COLO668 (cell line): Measurements from ENCODE around the gene IFI27L2.

Experiments
- DNase-seq: peaks from one replicate; lab custom pipeline; 2025; ENCODE audit not compliant: unreplicated experiment; lab: John Stamatoyannopoulos, UW

The IFI27L2 gene

DNA sequence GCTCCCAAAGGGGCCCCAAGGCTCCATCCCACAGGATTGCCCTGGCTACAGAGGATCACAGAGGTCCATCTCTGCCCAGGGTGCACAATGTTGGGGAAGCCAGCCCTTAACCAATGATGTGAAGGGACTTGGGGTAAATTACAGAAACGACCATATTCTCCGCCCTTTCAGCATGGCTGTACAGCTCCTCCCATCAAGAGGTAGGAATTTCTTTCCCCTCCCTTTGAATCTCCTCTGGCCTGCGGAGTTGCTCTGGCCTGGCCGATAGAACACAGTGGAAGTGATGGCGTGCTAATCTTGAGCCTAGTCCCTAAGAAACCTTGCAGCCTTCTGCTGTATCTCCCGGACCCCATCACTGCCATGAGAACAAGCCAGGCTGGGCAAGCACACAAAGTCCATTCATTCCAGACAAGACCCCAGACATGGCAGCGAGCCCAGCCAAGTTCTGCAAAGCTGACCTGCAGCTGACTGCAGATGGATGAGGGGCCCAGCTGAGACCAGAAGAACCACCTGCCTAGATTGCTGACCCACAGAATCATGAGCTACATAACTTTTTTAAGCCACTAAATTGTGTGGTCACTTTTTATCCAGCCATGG lies 25.8 kb downstream of the IFI27L2 start:
- DNase-seq: no peak

DNA sequence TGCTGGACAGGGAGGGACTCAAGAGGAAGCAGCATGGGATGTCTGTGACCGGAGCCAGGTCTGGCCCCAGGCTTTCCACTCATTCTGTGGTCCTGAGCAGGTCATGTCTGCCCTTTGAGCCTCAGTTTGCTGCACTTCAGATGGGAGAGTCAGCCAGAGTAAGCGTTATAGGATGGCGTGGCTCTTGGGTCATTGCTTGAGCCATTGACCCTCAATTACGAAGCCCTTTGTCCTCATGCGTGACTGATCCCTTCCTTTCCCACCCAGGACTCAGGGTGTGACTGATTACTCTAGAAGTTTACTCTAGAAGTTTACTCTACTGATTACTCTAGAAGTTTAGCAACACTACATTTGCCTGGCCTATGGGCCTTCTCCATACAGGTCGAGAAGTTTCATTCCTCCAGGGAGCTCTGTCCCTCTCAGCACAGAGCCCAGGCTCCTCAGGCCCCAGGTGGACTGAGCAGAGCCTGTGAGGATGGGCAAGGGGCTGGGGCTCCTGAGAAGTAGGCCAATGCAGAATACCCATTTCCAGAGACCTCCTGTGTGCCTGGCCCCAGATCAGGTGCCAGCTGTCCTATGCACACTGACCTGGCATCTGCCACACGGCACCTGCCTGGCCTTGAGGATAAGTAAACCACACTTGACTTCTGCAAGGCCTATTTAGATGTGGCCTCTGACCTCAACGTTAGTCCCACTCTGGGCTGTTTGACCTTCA lies 26.5 kb downstream of the IFI27L2 start:
- no peak for DNase-seq

DNA sequence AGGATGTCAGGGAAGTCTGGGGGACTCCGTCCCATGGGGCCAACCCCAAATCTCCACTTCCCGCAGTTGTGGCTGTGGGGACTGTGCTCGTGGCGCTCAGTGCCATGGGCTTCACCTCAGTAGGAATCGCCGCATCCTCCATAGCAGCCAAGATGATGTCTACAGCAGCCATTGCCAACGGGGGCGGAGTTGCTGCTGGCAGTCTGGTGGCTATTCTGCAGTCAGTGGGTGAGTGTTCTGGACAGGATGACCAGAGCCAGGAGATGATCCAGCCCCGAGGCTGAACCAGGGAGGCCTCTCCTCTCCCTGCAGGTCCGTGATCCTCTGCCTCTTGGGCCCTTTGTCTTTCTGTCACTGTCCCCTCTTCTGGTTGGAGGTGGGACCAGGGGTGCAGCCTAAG lies 27.7 kb downstream of the IFI27L2 start:
- no peak for DNase-seq

DNA sequence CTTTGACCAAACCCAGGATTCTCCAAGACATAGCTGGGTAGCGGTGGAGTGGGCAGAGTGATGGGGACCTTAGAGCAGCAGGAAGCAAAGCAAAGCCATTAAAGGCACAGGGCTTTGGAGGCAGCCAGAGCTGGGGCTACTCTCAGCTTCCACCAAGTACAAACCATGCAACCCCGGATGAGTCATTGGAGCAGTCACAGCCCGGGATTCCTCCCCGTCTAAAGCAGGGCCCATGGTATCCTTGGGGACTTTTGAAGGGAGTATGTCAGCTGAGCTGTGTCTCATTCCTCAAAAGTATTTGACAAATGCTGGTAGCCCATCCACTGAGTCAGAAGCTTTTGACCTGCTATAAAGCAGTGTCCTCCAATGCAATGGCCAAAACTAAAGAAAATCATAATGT lies 28.6 kb downstream of the IFI27L2 start:
- no peak for DNase-seq

DNA sequence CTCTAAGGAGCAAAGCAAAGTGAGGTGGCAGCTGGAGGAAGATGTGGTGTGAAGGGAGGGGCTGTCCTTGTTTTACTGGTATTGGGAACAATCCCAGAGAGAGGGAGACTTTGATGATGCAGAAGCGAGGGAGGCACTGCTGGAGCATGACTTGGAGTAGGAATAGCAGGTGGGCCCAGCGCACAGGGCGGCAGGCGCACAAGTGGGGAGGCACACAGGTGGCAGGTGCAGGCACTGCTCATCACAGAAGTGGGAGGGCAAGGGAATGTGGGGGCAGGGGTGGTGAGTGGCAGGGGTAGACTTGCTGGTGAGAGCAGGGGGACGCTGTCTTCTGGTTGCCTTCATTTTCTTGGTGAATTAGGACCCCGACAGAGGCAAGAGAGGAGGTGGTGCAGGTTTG lies 30.4 kb downstream of the IFI27L2 start:
- no peak for DNase-seq

DNA sequence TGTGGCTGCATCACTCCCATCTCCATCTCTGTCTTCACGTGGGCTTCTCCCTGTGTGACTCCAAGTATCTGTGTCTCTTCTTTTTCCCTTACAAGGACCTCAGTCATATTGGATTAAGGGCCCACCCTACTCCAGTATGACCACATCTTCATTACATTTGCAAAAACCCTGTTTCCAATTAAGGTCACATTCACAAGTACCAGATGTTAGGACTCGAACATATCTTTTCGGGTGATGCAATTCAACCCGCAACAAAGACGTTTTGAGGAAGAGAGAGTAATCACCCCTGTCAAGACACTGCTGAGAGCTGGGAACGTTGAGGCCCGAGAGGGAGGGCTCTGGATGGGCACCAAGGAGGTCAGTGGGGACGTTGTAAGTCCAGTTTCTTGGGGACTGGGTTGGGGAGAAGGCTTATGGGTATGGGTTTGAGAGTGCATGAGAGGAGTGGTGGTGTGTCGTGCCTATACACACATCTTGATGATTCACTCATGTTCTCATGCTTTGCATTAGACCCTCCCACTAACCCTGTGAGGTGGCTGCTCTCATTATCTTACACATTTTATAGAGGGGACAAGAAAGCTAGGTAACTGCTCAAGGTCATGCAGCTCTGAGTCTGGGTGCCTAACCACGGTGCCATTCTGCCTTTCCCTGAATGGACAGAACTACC lies 30.9 kb downstream of the IFI27L2 start:
- DNase-seq: no peak

DNA sequence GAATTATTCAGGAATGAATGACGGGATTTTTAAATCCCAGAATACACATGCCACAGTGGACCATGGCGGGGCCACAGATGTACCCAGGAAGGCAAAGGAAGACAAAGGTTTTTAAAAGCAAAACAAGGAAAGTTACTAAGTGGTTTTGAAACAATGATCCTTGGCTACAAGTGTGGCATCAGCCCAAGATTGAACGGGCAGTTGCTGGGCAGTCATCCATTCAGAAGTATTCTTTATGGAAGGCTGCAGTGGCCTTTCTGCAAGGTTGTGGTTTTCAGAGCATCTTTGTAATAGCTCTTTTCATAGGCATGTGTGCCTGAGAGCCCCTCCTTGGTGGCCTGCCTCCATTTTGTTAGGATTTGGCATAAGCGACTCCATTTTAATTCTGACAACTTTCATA lies 32.3 kb downstream of the IFI27L2 start:
- no peak for DNase-seq

DNA sequence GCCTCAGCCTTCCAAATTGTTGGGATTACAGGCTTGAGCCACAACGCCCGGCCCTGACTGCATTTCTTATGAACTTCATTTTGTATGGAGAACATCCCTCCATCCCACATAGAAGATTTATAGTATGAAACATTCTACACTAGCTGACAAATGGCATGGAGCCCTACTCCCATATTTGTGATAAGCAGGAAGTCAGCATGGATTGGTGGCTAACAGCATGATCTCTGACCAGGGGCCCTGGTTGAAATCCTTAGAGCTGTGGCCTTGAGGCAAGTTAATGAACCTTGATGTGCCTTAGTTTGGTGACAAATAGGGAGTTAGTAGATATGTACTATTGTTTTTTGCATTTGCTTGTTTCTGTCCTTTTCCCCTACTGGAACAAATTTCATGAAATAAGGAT lies 36.0 kb downstream of the IFI27L2 start:
- no peak for DNase-seq

DNA sequence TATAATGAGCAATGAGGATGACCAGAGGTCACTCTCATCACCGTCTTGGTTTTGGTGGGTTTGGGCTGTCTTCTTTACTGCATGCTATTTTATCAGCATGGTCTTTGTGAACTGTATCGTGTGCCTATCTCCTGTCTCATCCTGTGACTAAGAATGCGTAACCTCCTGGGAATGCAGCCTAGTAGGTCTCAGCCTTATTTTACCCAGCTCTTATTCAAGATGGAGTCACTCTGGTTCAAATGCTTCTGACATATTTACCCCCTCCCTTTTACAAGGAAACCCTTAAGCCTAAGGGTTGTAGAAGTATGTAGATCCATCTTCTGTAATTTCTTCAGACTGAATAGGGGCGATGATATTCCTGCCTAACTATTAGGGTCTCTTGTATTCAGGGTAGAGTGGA lies 39.9 kb downstream of the IFI27L2 start:
- no peak for DNase-seq

DNA sequence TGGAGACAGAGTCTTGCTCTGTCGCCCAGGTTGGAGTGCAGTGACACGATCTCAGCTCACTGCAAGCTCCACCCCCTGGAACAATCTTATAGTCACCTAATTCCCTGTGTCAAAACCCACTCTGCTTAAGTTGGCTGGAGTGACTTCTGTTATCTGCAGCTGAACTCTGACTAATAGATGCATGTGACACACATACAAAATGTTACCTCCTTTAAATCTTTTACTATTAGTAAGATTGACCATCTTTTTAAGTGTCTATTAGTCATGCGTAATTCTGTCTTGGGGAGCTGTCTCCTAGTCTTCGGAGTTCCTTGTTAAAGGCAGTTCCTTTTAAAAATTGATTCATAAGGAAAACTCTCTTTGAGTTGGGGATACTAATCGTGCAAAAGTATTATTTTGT lies 40.9 kb downstream of the IFI27L2 start:
- no peak for DNase-seq

DNA sequence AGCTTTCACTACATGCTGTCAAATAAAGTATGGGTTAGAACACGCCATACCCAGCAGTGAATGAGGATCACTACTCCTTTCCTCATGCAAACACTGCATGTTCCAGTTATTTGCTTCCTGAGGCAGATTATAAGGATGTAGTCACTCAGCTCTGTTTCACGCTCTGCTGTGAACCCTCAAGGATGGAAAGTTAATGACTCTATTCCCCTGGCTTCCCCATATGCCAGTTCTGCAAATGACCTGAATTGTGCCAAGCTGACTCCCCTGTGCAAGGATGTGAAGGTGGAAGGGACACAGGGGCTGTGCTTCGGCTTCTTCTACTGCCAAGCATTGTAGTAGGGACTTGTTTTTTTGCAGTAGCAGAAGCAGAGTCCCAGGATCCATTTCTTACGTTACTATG lies 41.5 kb downstream of the IFI27L2 start:
- DNase-seq: no peak

DNA sequence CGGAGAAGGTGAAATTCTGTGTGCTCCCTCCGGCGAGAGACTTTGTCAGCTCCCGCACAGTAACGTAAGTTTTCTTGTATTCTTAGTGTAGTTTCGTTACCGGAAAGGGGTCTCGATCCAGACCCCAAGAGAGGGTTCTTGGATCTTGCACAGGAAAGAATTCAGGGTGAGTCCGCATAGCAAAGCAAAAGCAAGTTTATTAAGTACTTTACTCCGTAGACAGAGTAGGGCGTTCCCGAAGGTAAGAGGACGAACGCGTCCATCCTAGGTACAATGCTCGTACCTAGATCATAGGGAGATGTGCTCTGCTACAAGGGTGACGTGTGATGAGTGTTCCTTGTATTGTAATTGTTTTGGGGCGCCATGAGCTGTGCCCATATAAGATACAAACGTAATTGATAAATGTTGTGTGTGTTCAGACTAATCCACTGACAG lies 48.0 kb downstream of the IFI27L2 start:
- DNase-seq: no peak

DNA sequence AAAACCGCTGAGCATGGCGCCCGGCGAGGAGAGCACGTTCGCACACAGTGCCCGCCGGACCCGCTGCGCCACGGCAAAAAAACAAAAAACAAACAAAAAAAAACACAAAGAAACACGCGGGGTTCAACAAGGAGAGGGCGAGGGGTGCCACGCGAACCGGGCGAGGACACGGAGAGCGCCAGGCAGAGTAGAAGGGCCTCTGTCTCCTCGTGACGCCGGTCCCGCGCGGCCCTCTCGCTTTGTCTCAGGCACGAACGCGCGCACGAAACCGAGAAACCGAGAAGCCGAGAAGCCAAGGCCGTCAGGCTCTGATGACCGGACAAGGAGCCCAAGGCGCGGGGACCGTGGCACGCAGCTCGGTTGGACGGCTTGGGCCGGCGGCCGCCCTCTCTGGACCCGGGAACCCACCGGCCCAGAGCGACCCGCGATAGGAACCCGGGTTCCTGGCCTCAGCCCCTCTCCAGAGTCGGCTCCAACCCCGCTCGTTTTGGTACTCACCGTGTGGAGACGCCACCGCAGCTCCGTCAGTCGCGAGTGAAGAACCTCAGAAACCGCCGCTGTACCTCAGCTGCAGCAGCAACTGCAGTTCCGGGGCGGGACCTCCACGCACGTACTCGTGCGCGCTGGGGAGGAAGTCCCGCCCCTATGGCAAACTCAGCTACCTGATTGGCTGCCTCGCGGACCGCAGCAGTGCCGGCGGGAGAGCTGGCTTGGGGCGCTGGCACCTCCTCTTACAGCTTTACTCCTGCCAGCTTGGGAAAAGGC lies 48.6 kb downstream of the IFI27L2 start, which contains the start of the genes DDX24 and IFI27L1:
Gene DDX24 (minus strand): TSS at position 582 of the 765 bp plus-strand sequence. CDS start 1,460 bp downstream, outside the sequence.
Gene IFI27L1 (plus strand): TSS at position 690 of the 765 bp plus-strand sequence. CDS start 15,628 bp downstream, outside the sequence.
- peak; percentile 97 for DNase-seq

DNA sequence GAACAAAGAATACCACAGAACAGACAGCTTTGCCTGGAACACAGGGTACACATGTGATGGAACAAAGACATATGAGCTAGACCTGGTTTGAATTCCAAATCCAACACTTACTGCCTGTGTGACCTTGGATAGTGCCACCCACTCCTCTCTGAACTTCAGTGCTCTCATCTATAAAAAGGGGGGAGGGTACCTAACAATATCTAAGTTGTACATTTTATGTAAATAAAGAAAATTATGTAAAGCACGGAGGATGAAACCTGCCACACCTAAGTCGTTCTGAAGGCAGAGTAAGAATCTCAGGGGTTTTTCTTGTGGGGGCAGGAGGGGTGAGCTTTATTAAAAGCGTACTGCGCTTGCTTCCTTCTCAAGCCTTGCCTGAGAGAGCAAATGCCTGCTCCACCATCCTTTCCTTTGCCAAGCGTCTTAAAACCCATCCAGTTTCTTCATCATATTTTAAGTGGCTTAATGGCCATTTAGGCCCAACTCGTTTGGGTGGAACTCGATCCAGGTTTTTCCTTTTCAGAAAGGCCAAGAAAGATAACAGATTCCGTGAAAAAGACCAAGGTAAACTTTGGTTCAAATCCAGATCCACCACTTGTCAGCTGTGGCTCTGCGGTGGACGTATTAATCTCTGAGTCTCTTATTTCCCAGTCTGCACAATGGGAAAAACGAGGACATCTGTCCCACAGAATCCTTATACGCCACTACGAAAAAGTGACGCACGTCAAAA lies 49.3 kb downstream of the IFI27L2 start:
- DNase-seq: no peak

DNA sequence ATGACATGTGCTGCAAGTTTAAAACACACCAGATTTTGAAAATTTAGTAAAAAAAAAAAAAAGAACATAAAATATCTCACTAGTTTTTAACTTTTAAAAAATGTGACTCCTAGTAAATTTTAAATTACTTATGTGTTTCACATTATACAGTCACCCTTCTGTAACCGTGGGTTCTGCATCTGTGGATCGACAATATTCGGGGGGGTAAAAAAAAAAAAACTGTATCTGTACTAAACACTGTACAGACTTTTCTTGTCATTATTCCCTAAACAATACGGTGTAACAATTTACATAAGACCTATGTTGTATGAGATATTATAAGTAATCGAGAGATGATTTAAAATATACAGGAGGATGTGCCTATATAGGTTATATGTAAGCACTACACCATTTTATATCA lies 51.6 kb downstream of the IFI27L2 start:
- no peak for DNase-seq
